CD4-positive, alpha-beta T cell treated with Interferon gamma for 1 hour (primary cell): Measurements from ENCODE around the gene FRAS1.

ENCODE experiments used
- DNase-seq: peaks from one replicate; pipeline ENCODE4 v3.0.0-alpha.2; 2020

The FRAS1 gene

GRCh38 chr4:78336093-78336943 is 279.2 kb downstream of the FRAS1 start:
- no peak for DNase-seq

GRCh38 chr4:78337244-78338020 is 280.3 kb downstream of the FRAS1 start:
- no peak for DNase-seq

- no peak for DNase-seq
Measured at GRCh38 chr4:78342125-78342524, 285.0 kb downstream of the FRAS1 start.

GRCh38 chr4:78343682-78344081 is 286.6 kb downstream of the FRAS1 start:
- no peak for DNase-seq

- DNase-seq = no peak
Measured at GRCh38 chr4:78345237-78345636, 288.1 kb downstream of the FRAS1 start.

GRCh38 chr4:78346222-78346621 is 289.1 kb downstream of the FRAS1 start:
- no peak for DNase-seq

GRCh38 chr4:78347527-78347926 is 290.4 kb downstream of the FRAS1 start:
- no peak for DNase-seq

- DNase-seq = no peak
Measured at GRCh38 chr4:78353921-78354320, 296.8 kb downstream of the FRAS1 start.

GRCh38 chr4:78354782-78355181 is 297.7 kb downstream of the FRAS1 start:
- DNase-seq = no peak

GRCh38 chr4:78355306-78355705 is 298.2 kb downstream of the FRAS1 start:
- no peak for DNase-seq

GRCh38 chr4:78356251-78356786 is 299.2 kb downstream of the FRAS1 start:
- DNase-seq = no peak

GRCh38 chr4:78357122-78357521 is 300.0 kb downstream of the FRAS1 start:
- no peak for DNase-seq

GRCh38 chr4:78360466-78360865 is 303.3 kb downstream of the FRAS1 start:
- no peak for DNase-seq

- no peak for DNase-seq
Measured at GRCh38 chr4:78361621-78362120, 304.5 kb downstream of the FRAS1 start.

- no peak for DNase-seq
Measured at GRCh38 chr4:78362310-78362709, 305.2 kb downstream of the FRAS1 start.

GRCh38 chr4:78363031-78363570 is 306.0 kb downstream of the FRAS1 start:
- DNase-seq = no peak

- no peak for DNase-seq
Measured at GRCh38 chr4:78369679-78370078, 312.6 kb downstream of the FRAS1 start.

- no peak for DNase-seq
Measured at GRCh38 chr4:78370631-78371372, 313.7 kb downstream of the FRAS1 start.

GRCh38 chr4:78372355-78372988 is 315.3 kb downstream of the FRAS1 start:
- DNase-seq = no peak

GRCh38 chr4:78377555-78377954 is 320.4 kb downstream of the FRAS1 start:
- no peak for DNase-seq

GRCh38 chr4:78379040-78379439 is 321.9 kb downstream of the FRAS1 start:
- no peak for DNase-seq
